ENCODE measurements around the gene MB.

DNA sequence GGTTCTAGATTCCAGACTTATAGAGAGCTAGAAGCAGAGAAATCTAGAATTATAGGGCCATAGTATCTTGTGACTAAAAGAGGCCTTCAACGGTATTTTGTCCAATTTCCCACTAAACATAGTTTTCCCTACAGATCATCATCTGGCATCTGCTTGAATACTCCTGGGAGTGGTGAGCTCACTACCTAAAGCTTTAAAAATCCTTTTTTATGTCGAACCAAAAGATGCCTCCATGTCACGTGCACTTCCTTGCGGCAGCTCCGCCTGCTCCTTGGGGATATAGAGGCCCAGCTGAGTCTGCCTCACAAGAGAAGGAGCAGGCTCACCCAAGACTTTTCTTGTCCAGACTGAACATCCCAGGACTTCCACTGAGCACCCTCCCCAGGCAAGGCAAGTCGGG is 4.3 kb upstream of the MB start:
- TF ChIP-seq, protein P1, sequence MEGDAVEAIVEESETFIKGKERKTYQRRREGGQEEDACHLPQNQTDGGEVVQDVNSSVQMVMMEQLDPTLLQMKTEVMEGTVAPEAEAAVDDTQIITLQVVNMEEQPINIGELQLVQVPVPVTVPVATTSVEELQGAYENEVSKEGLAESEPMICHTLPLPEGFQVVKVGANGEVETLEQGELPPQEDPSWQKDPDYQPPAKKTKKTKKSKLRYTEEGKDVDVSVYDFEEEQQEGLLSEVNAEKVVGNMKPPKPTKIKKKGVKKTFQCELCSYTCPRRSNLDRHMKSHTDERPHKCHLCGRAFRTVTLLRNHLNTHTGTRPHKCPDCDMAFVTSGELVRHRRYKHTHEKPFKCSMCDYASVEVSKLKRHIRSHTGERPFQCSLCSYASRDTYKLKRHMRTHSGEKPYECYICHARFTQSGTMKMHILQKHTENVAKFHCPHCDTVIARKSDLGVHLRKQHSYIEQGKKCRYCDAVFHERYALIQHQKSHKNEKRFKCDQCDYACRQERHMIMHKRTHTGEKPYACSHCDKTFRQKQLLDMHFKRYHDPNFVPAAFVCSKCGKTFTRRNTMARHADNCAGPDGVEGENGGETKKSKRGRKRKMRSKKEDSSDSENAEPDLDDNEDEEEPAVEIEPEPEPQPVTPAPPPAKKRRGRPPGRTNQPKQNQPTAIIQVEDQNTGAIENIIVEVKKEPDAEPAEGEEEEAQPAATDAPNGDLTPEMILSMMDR (IDR thresholded peaks at IDR 0.05): no peak
- TF ChIP-seq POLR2A (IDR thresholded peaks at IDR 0.05): no peak

All from lower leg skin (tissue), 3 donors.